GM23338 (cell line): Measurements from ENCODE around the gene XG.
"Not testable (repeated sequence)": the region's sequence is repeated elsewhere in the genome, so short reads cannot be mapped to it uniquely, and the experiment has no call there.

ENCODE experiments used
- CTCF ChIP-seq, 2 experiments: fragments of 200-600 bp in 1 of 2; sonication (generic) in 1 of 2; conservative IDR thresholded peaks; 2 replicates each; pipeline versions ENCODE4 v1.5.1 to v1.6.1; 2016 to 2017; ENCODE audit warnings: antibody characterized with exemption in 2 of 2, low read depth in 2 of 2, mild to moderate bottlenecking in 2 of 2, moderate library complexity in 1 of 2
- EZH2 ChIP-seq: fragments of 200-600 bp; sonication (generic); IDR thresholded peaks from one replicate; pipeline ENCODE4 v1.8.0; 2017; ENCODE audit warnings: antibody characterized with exemption, mild to moderate bottlenecking, low read depth; ENCODE audit not compliant: unreplicated experiment
- EZH2phosphoT487 ChIP-seq: fragments of 200-600 bp; sonication (generic); IDR thresholded peaks from one replicate; pipeline ENCODE4 v1.8.1; 2018; ENCODE audit warnings: antibody characterized with exemption; ENCODE audit not compliant: unreplicated experiment
- POLR2AphosphoS5 ChIP-seq: IDR thresholded peaks from 2 replicates; pipeline ENCODE4 v1.6.1; 2016; ENCODE audit warnings: antibody characterized with exemption, low read depth
- TF ChIP-seq, protein P1 (sequence below): IDR thresholded peaks from one replicate; pipeline ENCODE4 v1.6.1; 2018; ENCODE audit warnings: antibody characterized with exemption; ENCODE audit not compliant: unreplicated experiment

GRCh38 chrX:2804858-2805257, 53.0 kb downstream of the XG start:
- not testable (repeated sequence) for TF ChIP-seq POLR2AphosphoS5; EZH2phosphoT487; CTCF (conservative IDR thresholded peaks at IDR 0.05; ENCODE audit: low read depth in 2 of 2); EZH2
- TF ChIP-seq, protein P1, sequence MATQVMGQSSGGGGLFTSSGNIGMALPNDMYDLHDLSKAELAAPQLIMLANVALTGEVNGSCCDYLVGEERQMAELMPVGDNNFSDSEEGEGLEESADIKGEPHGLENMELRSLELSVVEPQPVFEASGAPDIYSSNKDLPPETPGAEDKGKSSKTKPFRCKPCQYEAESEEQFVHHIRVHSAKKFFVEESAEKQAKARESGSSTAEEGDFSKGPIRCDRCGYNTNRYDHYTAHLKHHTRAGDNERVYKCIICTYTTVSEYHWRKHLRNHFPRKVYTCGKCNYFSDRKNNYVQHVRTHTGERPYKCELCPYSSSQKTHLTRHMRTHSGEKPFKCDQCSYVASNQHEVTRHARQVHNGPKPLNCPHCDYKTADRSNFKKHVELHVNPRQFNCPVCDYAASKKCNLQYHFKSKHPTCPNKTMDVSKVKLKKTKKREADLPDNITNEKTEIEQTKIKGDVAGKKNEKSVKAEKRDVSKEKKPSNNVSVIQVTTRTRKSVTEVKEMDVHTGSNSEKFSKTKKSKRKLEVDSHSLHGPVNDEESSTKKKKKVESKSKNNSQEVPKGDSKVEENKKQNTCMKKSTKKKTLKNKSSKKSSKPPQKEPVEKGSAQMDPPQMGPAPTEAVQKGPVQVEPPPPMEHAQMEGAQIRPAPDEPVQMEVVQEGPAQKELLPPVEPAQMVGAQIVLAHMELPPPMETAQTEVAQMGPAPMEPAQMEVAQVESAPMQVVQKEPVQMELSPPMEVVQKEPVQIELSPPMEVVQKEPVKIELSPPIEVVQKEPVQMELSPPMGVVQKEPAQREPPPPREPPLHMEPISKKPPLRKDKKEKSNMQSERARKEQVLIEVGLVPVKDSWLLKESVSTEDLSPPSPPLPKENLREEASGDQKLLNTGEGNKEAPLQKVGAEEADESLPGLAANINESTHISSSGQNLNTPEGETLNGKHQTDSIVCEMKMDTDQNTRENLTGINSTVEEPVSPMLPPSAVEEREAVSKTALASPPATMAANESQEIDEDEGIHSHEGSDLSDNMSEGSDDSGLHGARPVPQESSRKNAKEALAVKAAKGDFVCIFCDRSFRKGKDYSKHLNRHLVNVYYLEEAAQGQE: not testable (repeated sequence)
